Measurements from ENCODE around the gene TNN. TPM values are rescaled to one million over a fixed set of nuclear protein-coding genes. Genes with fewer than 3 reads are reported as not detected.
"Not testable (repeated sequence)": the region's sequence is repeated elsewhere in the genome, so short reads cannot be mapped to it uniquely, and the experiment has no call there.

The TNN gene
- total RNA-seq, 1 donor from 2014 or later: not detected

DNA sequence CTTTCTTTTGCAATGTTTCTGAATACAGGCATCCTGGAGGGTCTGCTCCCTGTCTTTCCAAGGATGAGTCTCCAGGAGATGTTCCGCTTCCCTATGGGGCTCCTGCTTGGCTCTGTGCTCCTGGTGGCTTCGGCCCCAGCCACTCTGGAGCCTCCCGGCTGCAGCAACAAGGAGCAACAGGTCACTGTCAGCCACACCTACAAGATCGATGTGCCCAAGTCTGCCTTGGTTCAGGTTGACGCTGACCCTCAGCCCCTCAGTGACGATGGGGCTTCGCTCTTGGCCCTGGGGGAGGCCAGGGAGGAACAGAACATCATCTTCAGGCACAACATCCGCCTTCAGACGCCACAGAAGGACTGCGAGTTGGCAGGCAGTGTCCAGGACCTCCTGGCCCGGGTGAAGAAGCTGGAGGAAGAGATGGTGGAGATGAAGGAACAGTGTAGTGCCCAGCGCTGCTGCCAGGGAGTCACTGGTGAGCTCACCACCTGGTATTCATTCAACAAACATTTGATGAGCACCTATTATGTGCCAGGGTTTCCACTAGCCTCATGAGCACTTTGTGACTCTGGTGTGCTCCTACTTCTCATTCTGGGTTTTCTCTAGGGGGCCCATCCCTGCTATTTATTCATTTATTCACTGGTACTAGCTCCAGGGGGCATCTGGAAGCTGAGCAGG lies 9.9 kb downstream of the TNN start:
- intact Hi-C loops (cut with micrococcal nuclease): no loop called here
- no peaks in the 10 kb centered on the region for H3K36me3 Mint-ChIP-seq (ENCODE audit: low read depth)
- H3K9me3 Mint-ChIP-seq: no peaks in the 10 kb centered on the region
- peaks cover 3% of the 10 kb centered on the region for H3K4me1 Mint-ChIP-seq
- no peak overlapping the region for H3K4me3 Mint-ChIP-seq
- DNase-seq: no peak
- H3K27ac Mint-ChIP-seq: no peak overlapping the region
- peaks cover 4% of the 10 kb centered on the region for H3K27me3 Mint-ChIP-seq

DNA sequence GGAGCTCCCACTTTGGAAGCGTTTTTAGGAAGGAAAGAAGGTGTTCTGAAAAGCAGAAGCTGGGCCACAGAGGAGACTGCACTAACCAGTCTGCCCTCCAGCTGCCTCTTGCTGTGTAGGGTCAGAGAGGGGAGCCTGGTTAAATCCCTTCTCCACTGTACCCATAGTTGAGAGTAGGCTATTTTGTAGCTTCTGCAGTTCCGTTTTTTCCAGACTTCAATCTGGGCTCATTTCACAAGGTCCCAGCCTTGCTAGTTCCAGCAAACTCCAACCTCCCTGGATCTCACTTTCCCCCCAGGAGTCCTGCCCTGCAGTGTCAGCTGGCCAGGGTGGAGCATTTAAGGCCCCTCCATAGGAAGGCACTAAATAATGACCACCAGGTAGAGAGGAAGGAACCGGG lies 11.0 kb downstream of the TNN start:
- H3K4me3 Mint-ChIP-seq: no peak overlapping the region
- no peak for DNase-seq

DNA sequence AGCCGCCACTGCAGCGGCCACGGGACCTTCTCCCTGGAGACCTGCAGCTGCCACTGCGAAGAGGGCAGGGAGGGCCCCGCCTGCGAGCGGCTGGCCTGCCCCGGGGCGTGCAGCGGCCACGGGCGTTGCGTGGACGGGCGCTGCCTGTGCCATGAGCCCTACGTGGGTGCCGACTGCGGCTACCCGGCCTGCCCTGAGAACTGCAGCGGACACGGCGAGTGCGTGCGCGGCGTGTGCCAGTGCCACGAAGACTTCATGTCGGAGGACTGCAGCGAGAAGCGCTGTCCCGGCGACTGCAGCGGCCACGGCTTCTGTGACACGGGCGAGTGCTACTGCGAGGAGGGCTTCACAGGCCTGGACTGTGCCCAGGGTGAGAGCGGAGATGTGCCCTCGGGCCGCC lies 11.7 kb downstream of the TNN start:
- intact Hi-C loops (cut with micrococcal nuclease): no loop called here
- no peaks in the 10 kb centered on the region for H3K4me1 Mint-ChIP-seq
- H3K27me3 Mint-ChIP-seq: peaks cover 8% of the 10 kb centered on the region
- H3K4me3 Mint-ChIP-seq: no peak overlapping the region
- no peak overlapping the region for H3K27ac Mint-ChIP-seq
- H3K9me3 Mint-ChIP-seq: no peaks in the 10 kb centered on the region
- no peak for DNase-seq
- H3K36me3 Mint-ChIP-seq (ENCODE audit: low read depth): no peaks in the 10 kb centered on the region

More for the DNA sequence above, 11.0 kb downstream of the TNN start:
- H3K4me1 Mint-ChIP-seq: no peaks in the 10 kb centered on the region
- no peaks in the 10 kb centered on the region for H3K36me3 Mint-ChIP-seq (ENCODE audit: low read depth)
- H3K9me3 Mint-ChIP-seq: no peaks in the 10 kb centered on the region
- intact Hi-C loops (cut with micrococcal nuclease): no loop called here
- peaks cover 7% of the 10 kb centered on the region for H3K27me3 Mint-ChIP-seq
- H3K27ac Mint-ChIP-seq: no peak overlapping the region

- H3K4me3 Mint-ChIP-seq: no peak overlapping the region
- no peaks in the 10 kb centered on the region for H3K4me1 Mint-ChIP-seq
- H3K27ac Mint-ChIP-seq: no peak overlapping the region
- peaks cover 8% of the 10 kb centered on the region for H3K27me3 Mint-ChIP-seq
- no peaks in the 10 kb centered on the region for H3K36me3 Mint-ChIP-seq (ENCODE audit: low read depth)
- H3K9me3 Mint-ChIP-seq: no peaks in the 10 kb centered on the region
- intact Hi-C loops (cut with micrococcal nuclease): no loop called here
- DNase-seq: no peak
Observed at GRCh38 chr1:175080030-175080429, 12.4 kb downstream of the TNN start.

DNA sequence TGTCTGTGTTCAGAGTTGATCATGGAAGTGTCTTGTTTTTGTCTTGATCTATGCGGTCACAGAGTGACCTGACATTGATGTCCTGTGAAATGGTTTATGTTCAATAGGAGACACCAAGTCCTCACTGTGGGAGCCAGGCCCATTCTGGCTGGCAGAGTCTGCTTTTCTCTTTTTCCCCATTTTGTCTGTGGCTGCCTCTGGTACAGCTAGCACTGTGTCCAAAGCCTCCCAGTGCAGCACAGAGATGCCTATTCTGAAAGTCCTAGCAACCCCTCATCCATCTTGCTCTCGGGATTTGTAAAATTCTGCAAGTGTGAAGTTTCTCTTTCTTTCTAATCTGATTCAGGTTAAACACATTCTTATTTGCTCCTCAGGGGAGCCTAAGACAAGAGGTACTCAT lies 14.3 kb downstream of the TNN start:
- H3K9me3 Mint-ChIP-seq: no peaks in the 10 kb centered on the region
- no peaks in the 10 kb centered on the region for H3K4me1 Mint-ChIP-seq
- peaks cover 8% of the 10 kb centered on the region for H3K27me3 Mint-ChIP-seq
- H3K36me3 Mint-ChIP-seq (ENCODE audit: low read depth): no peaks in the 10 kb centered on the region
- no peak overlapping the region for H3K4me3 Mint-ChIP-seq
- DNase-seq: no peak
- intact Hi-C loops (cut with micrococcal nuclease): no loop called here
- no peak overlapping the region for H3K27ac Mint-ChIP-seq

DNA sequence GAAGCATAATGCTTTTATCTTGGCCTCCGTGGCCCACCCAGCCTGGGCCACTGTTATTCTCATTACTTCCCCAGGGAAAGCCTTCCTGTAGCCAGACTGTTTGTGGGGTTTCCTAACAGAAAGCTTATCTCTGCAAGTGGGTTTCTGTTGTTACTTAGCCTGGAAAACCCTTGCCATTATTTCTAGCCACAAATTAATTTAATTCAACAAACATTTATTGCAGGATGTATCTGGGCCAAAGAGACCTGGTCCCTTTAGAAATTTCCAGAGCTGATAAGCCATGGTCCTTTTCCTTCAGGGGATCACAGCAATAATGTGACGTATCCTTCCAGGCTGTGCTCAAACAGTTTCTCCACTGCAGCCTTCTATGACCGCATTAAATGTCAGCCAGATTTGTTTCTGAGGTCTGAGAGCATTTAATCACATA lies 20.9 kb downstream of the TNN start:
- Mint-ChIP-seq H3K4me1 (no peaks in the 10 kb centered on the region), H3K9me3 (no peaks in the 10 kb centered on the region), H3K36me3 (ENCODE audit: low read depth) (no peaks in the 10 kb centered on the region), H3K27me3 (peaks cover 9% of the 10 kb centered on the region), H3K27ac (no peak overlapping the region), H3K4me3 (no peak overlapping the region)
- intact Hi-C loops (cut with micrococcal nuclease): no loop called here
- DNase-seq: no peak

DNA sequence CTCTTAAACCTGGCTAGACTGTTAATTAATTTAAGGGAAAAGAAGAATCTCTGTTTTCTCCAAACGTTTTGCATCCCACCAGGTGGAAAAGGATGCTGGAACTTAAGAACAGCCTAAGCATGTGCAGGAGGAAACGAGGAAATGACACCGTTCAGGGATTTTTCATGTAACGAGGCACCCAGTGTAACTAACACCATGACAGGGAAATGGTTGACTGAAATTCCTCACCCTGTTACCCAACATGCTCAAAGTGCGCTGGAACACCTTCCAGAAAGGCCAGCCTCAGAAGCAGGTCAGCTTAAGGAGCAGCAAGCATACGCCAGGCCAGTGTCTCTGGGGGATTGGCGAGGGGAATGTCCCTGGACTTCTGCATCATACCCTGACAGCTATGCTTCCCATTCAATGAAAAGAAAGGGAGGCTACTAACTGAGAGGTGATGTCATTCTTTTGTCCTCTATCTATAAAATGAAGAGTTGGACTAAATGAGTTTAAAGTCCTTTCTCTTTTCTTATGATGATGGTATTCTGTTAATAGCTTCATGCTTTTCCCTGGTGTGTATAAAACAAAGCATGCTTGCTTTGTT lies 21.6 kb downstream of the TNN start:
- intact Hi-C loops (cut with micrococcal nuclease): no loop called here
- Mint-ChIP-seq H3K4me1 (no peaks in the 10 kb centered on the region), H3K27me3 (peaks cover 8% of the 10 kb centered on the region), H3K27ac (no peak overlapping the region), H3K36me3 (ENCODE audit: low read depth) (no peaks in the 10 kb centered on the region), H3K4me3 (no peak overlapping the region), H3K9me3 (no peaks in the 10 kb centered on the region)
- DNase-seq: no peak

DNA sequence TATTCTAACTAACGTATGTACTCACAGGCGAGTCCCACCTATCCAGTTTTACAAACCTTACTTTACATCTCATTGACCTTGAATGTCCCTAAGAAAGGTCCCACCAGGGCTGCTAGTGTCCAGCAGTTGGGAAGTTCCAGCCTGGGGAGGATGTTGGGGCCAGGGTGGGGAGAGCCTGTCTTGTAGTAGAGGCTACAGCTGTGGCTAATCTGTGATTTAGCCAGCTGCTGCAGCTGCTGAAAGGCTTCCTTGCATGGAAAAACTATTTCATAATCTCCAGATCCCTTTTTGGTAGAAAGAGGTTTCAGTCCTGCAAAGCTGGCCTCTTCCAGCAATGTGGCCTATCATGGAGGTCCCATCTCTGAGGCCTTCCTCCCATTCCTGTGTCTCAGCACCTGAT lies 23.1 kb downstream of the TNN start:
- H3K9me3 Mint-ChIP-seq: no peaks in the 10 kb centered on the region
- H3K27ac Mint-ChIP-seq: no peak overlapping the region
- peaks cover 8% of the 10 kb centered on the region for H3K27me3 Mint-ChIP-seq
- no peak for DNase-seq
- H3K4me3 Mint-ChIP-seq: no peak overlapping the region
- no peaks in the 10 kb centered on the region for H3K4me1 Mint-ChIP-seq
- intact Hi-C loops (cut with micrococcal nuclease): no loop called here
- H3K36me3 Mint-ChIP-seq (ENCODE audit: low read depth): no peaks in the 10 kb centered on the region

DNA sequence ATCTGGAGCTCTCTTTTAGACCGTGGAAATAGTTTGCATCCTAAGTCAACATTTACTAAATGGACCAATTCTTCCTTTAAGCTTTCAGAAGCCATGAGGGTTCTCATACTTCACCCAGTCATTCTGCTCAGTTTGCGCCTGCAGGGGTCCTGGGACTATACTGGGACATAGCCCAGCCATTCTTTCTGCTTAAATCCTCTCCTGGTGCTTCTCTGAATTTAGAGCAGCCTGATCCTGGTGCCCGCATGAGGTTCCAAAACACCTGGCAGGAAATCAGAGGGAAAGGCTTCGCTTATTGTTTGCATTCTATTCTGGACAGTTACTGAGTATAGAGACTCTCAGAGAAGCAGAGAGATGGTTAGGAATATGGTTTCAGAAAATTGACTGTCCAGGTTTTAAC lies 27.0 kb downstream of the TNN start:
- no peak overlapping the region for H3K27ac Mint-ChIP-seq
- no peaks in the 10 kb centered on the region for H3K9me3 Mint-ChIP-seq
- H3K27me3 Mint-ChIP-seq: peaks cover 8% of the 10 kb centered on the region
- H3K4me3 Mint-ChIP-seq: no peak overlapping the region
- no peaks in the 10 kb centered on the region for H3K4me1 Mint-ChIP-seq
- H3K36me3 Mint-ChIP-seq (ENCODE audit: low read depth): no peaks in the 10 kb centered on the region
- intact Hi-C loops (cut with micrococcal nuclease): no loop called here
- DNase-seq: no peak

DNA sequence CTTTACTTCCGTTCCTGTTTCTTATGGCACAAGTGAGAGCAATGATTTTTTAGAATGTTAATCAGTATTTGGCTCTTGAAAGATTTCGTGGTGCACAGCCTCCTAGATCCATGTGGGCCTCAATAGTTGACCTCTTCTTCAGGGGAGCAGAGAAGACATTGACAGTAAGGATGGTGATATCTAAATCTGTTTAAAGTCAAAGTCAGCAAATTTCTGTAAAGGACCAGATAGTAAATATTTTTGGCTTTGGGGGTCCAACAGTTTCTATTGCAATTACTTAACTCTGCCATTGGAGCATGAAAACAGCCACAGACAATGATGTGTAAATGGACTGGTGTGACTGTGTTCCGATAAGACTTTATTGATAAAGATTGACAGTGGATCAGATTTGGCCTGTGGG lies 27.4 kb downstream of the TNN start:
- intact Hi-C loops (cut with micrococcal nuclease): no loop called here

GRCh38 chr1:175095978-175096607 lies 28.5 kb downstream of the TNN start:
- no peak overlapping the region for H3K4me3 Mint-ChIP-seq
- peaks cover 8% of the 10 kb centered on the region for H3K27me3 Mint-ChIP-seq
- intact Hi-C loops (cut with micrococcal nuclease): no loop called here

More for the DNA sequence above, 27.4 kb downstream of the TNN start:
- H3K27me3 Mint-ChIP-seq: peaks cover 8% of the 10 kb centered on the region
- no peaks in the 10 kb centered on the region for H3K9me3 Mint-ChIP-seq
- no peaks in the 10 kb centered on the region for H3K36me3 Mint-ChIP-seq (ENCODE audit: low read depth)
- no peak for DNase-seq
- H3K4me1 Mint-ChIP-seq: no peaks in the 10 kb centered on the region
- H3K27ac Mint-ChIP-seq: no peak overlapping the region
- no peak overlapping the region for H3K4me3 Mint-ChIP-seq

GRCh38 chr1:175097361-175097760 lies 29.7 kb downstream of the TNN start:
- Mint-ChIP-seq H3K9me3 (no peaks in the 10 kb centered on the region), H3K4me3 (no peak overlapping the region), H3K36me3 (ENCODE audit: low read depth) (no peaks in the 10 kb centered on the region), H3K4me1 (no peaks in the 10 kb centered on the region), H3K27ac (no peak overlapping the region), H3K27me3 (peaks cover 8% of the 10 kb centered on the region)
- intact Hi-C loops (cut with micrococcal nuclease): no loop called here
- DNase-seq: no peak

More at GRCh38 chr1:175095978-175096607, 28.5 kb downstream of the TNN start:
- DNase-seq: no peak
- Mint-ChIP-seq H3K27ac (no peak overlapping the region), H3K4me1 (no peaks in the 10 kb centered on the region), H3K9me3 (no peaks in the 10 kb centered on the region), H3K36me3 (ENCODE audit: low read depth) (no peaks in the 10 kb centered on the region)

DNA sequence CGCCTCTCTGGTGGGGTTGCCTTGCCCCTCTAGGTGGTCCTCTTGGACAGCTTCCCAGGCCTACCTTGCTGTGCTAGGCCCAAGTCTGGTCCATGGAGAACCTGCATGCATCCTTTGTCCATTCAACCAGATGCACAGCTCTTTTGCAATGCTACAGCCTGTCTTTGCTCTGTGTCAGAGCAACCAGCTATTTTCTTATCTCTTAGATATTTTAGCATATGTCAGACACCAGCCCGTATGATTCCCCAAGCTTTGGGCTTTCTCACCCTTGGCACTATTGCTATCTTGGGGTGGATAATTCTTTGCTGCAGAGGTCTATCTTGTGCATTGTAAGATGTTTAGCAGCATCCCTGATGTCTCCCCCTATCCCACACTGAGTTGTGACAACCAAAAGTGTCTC lies 32.3 kb downstream of the TNN start:
- H3K4me3 Mint-ChIP-seq: no peak overlapping the region
- H3K9me3 Mint-ChIP-seq: no peaks in the 10 kb centered on the region
- DNase-seq: no peak
- no peak overlapping the region for H3K27ac Mint-ChIP-seq
- H3K4me1 Mint-ChIP-seq: no peaks in the 10 kb centered on the region
- peaks cover 2% of the 10 kb centered on the region for H3K27me3 Mint-ChIP-seq
- H3K36me3 Mint-ChIP-seq (ENCODE audit: low read depth): no peaks in the 10 kb centered on the region
- intact Hi-C loops (cut with micrococcal nuclease): no loop called here

- H3K9me3 Mint-ChIP-seq; H3K4me1 Mint-ChIP-seq; H3K27ac Mint-ChIP-seq; H3K36me3 Mint-ChIP-seq (ENCODE audit: low read depth); H3K27me3 Mint-ChIP-seq; H3K4me3 Mint-ChIP-seq; intact Hi-C loops (cut with micrococcal nuclease); DNase-seq: not testable (repeated sequence)
Observed at GRCh38 chr1:175102166-175102565, 34.5 kb downstream of the TNN start.

Measured in activated CD4-positive, alpha-beta T cell treated with anti-CD3 and anti-CD28 coated beads, Interleukin-2, amount 10 ng/mL, durations not matched to agents 24 days and 14 days (primary cell).